T1000 (cell line): ENCODE measurements around the gene TPRN.

Experiments
- DNase-seq: peaks from one replicate; lab custom pipeline; 2025; ENCODE audit warnings: mixed read lengths; lab: John Stamatoyannopoulos, UW

TPRN gene

DNA sequence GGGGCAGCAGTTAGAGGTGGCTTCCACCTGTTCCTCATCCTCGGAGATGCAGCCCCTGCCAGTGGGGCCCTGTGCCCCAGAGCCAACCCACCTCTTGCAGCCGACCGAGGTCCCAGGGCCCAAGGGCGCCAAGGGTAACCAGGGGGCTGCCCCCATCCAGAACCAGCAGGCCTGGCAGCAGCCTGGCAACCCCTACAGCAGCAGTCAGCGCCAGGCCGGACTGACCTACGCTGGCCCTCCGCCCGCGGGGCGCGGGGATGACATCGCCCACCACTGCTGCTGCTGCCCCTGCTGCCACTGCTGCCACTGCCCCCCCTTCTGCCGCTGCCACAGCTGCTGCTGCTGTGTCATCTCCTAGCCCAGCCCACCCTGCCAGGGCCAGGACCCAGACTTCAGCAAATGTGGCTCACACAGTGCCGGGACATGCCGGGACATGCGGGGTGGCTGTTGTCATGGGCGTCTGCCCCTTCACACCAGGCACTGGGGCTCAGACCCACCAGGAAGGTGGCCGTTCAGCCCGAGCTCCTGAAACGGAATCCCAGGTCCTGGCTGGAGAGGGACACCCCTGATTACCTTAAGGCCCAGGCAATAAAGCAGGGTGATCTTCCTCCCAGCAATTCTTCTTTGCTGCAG, 25.3 kb upstream of the TPRN start:
- no peak for DNase-seq

- no peak for DNase-seq
Measured at GRCh38 chr9:137224830-137225694, 24.5 kb upstream of the TPRN start, which contains the start of gene CYSRT1. CYSRT1 (plus strand) TSS chr9:137225174; CDS start chr9:137225622, 448 bp downstream.

GRCh38 chr9:137223078-137223970, 22.8 kb upstream of the TPRN start:
- peak; percentile 96 for DNase-seq

- DNase-seq = no peak
Measured at GRCh38 chr9:137222190-137223077, 21.9 kb upstream of the TPRN start, which contains the start of gene RNF208. RNF208 (minus strand) TSS chr9:137222240; CDS start chr9:137221212, 1,028 bp downstream.

- DNase-seq = no peak
Measured at GRCh38 chr9:137221506-137222111, 21.1 kb upstream of the TPRN start.

- DNase-seq = no peak
Measured at GRCh38 chr9:137221095-137221505, 20.6 kb upstream of the TPRN start.

DNA sequence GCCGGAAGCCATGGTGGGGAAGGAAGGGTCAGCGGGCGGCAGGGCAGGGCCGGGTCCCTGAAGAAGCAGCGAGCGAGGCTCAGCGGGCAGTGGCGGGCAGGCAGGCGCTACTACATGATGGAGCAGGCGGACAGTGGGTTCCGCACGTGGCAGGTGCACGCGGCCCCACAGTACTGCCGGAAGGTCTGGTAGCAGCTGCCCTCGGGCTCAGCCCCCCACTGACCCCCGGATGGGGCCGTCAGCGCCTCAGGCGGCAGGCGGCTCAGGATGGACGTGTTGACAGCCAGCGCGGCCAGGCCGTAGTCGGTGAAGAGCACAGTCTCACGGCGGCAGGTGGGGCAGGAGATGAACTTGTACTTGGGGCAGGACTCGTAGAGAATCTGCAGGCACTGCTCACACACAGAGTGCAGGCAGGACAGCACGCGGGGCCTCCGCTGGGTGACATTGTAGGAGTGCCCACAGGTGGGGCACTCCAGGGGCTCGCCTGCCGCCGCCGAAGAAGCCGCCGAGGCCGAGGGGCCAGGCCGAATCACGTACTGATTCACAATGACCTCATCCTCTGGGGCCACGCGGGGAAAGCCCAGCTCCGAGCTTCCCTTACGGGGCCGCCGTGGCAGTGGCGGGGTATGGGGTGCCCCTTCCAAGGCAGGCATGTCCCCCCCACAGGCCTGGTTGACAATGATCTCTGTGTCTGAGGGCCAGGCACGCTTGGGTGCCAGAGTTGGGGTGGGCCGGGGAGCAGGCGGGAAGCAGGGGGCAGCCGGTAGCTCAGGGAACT, 20.0 kb upstream of the TPRN start:
- no peak for DNase-seq

- no peak for DNase-seq
Measured at GRCh38 chr9:137219757-137220316, 19.3 kb upstream of the TPRN start.

- no peak for DNase-seq
Measured at GRCh38 chr9:137218754-137219271, 18.3 kb upstream of the TPRN start.

- DNase-seq = no peak
Measured at GRCh38 chr9:137218212-137218753, 17.7 kb upstream of the TPRN start.

GRCh38 chr9:137217276-137218211, 17.0 kb upstream of the TPRN start:
- DNase-seq = no peak

- DNase-seq = no peak
Measured at GRCh38 chr9:137216188-137216965, 15.8 kb upstream of the TPRN start.

DNA sequence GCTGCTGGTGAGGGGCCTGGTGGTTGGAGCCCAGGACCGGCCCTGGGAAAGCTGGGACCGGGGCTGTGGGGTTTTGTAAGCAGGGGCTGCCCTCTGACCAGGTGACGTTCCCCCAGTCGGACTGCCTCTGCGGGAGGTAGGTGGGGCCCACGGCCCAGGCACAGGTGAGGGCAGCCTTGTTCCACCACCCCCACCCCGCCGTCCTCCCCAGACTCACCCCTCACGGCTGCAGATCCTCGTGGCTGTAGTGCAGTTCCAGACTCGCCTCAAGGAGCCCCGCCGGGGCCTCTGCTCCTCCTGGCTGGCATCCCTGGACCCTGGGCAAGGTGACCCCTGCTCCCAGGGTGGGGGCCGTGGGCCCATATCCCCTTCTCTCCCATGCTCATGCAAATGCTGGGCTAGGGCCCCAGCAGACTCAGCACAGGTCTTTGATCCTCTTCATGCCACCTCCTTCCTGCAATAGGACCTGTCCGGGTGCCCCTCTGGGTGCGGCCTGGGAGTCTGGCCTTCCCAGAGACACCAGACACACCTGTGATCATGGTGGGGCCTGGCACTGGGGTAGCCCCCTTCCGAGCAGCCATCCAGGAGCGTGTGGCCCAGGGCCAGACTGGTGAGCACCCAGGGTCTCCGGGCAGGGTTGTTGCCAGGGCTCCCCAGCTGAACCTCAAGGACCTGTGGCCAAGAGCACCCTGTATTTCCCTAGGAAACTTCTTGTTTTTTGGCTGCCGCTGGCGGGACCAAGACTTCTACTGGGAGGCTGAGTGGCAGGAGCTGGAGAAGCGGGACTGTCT, 14.8 kb upstream of the TPRN start:
- DNase-seq = no peak

GRCh38 chr9:137214620-137215019, 14.1 kb upstream of the TPRN start:
- no peak for DNase-seq

DNA sequence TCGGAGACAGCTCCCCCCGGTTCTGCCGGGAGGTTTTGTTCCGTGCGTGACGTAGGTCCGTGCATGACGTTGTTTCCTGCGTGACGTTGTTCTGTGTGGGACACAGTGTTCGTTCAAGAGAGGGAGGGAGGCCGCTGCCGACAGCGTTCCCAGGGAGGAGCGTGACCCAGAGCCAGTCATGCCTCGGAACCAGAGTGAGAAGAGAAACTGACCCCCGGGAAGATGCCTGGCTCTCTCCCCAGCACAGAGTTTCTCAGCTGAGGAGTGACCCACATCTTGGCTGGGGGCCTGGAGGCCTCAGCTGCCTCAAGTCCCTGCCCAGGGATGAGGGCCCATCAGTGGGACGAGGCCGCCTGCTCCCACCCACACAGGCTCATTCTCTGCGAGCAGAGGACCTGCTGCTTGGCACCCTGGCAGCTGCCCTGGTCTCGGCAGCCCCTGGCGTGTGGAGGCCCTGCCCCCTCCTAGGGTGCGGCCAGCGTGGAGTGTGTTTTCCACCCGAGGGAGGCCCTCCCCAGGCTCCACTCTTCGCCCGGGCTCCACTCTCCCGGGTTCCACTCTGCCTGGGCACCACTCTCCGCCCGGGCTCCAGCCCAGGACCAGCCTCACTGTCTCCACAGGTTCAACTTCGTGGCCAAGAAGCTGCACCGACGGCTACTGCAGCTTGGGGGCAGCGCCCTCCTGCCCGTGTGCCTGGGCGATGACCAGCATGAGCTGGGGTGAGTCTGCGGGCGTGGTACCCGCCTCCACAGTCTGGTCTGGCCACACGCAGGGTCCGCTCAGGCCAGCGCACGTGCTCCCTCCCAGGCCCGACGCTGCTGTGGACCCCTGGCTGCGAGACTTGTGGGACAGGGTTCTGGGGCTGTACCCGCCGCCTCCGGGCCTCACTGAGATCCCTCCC, 12.9 kb upstream of the TPRN start:
- no peak for DNase-seq
